ENCODE results near the gene BFSP2. TPM values are rescaled to one million over a fixed set of nuclear protein-coding genes. Genes with fewer than 3 reads are reported as not detected.

BFSP2 gene
- total RNA-seq, 2 donors from 2014 or later = not detected

DNA sequence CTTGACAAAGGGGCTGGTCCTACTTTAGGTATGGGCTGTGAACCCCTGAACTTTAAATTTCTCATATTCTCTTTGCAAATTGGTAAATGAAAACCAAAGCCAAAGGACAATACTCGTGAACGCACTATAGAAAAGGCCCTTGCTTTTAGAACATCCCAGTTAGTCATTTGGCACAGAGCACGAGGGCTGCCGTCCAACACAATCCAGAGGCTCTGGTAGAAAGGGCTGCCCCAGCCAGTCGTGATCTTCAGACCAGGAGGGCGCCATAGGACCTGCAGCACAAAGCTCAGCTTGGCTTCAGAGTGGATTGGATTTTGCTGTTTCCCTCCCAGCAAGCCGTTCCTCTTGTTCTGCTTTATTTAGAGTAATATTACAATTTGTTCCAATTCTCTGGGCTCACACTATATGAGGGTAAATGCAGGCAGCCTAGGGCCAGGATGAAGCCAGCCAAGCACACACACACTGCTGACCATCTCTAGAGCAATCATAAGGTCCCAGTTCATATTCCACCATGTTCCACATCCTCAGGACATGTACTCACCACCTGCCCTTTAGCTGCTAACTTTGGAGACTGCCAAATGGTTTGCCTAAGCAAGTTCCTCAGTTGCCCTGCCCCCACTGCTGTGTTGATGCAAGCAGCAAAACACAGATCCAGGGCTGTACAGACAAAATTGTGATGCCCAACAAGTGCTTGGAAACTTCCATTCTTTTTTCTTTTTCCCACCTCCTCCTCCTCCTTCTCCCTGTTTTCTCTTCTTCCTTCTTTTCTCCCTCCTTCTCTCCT is 6.0 kb upstream of the BFSP2 start:
- no peak for DNase-seq (ENCODE audit: low spot score)
- TF ChIP-seq, protein P1, sequence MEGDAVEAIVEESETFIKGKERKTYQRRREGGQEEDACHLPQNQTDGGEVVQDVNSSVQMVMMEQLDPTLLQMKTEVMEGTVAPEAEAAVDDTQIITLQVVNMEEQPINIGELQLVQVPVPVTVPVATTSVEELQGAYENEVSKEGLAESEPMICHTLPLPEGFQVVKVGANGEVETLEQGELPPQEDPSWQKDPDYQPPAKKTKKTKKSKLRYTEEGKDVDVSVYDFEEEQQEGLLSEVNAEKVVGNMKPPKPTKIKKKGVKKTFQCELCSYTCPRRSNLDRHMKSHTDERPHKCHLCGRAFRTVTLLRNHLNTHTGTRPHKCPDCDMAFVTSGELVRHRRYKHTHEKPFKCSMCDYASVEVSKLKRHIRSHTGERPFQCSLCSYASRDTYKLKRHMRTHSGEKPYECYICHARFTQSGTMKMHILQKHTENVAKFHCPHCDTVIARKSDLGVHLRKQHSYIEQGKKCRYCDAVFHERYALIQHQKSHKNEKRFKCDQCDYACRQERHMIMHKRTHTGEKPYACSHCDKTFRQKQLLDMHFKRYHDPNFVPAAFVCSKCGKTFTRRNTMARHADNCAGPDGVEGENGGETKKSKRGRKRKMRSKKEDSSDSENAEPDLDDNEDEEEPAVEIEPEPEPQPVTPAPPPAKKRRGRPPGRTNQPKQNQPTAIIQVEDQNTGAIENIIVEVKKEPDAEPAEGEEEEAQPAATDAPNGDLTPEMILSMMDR (IDR thresholded peaks at IDR 0.05) = no peak
- no peak for TF ChIP-seq POLR2AphosphoS5 (IDR thresholded peaks at IDR 0.05)
- no peak for TF ChIP-seq POLR2A (IDR thresholded peaks at IDR 0.05)
- 46% methylated on average over 7 of the region's 7 CpGs for WGBS
- no peak overlapping the region for H3K27ac ChIP-seq
- no peaks in the 10 kb centered on the region for H3K9me3 ChIP-seq
- no peaks in the 10 kb centered on the region for H3K27me3 ChIP-seq (replicated peaks; ENCODE audit: insufficient read depth)
- H3K4me3 ChIP-seq = no peak overlapping the region
- intact Hi-C loops (cut with DNase I) = no loop called here
- no peaks in the 10 kb centered on the region for H3K36me3 ChIP-seq
- no peaks in the 10 kb centered on the region for H3K4me1 ChIP-seq (replicated peaks)

DNA sequence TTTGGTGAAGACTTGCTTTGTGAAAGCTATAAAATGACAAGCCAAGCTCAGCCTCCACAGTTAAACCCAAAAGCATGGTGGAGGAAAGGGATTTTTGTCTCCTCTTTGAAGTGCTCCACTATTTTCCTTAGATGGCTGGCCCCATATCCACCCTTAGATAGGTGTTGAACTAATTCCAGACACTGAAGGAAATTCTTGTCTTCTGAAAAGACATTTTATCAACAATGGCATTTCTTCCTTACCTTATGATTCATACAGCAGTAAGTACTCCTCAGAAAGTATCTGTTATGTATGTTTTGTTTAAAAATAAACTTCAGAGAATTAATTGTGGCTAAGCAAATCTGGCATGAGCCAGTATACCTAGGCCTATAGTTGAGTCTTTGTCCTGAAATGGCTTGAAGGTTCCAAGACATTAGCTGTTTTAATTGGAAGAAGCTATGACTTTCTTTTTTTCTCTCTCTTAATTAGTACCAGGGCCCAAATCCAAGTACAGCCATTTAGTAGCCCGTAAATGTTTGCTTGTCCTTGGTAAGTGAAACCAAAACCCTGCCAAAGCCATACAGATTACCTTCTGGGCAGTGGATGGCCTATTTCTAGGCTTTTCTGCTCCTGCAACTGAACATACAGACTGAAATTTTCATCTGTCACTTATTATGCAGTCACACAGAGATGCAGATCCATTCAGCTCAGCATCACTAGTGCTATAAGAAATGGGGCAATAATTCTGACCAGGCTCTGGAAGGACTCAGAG is 5.1 kb upstream of the BFSP2 start:
- no peak overlapping the region for H3K27ac ChIP-seq
- no peak for TF ChIP-seq POLR2AphosphoS5 (IDR thresholded peaks at IDR 0.05)
- no peak for TF ChIP-seq POLR2A (IDR thresholded peaks at IDR 0.05)
- TF ChIP-seq, protein P1 (IDR thresholded peaks at IDR 0.05) = no peak
- no peaks in the 10 kb centered on the region for H3K4me1 ChIP-seq (replicated peaks)
- no peak for DNase-seq (ENCODE audit: low spot score)
- H3K9me3 ChIP-seq = no peaks in the 10 kb centered on the region
- 28% methylated on average over 1 of the region's 1 CpG for WGBS
- no peaks in the 10 kb centered on the region for H3K27me3 ChIP-seq (replicated peaks; ENCODE audit: insufficient read depth)
- no peak overlapping the region for H3K4me3 ChIP-seq
- H3K36me3 ChIP-seq = no peaks in the 10 kb centered on the region
- intact Hi-C loops (cut with DNase I) = no loop called here

DNA sequence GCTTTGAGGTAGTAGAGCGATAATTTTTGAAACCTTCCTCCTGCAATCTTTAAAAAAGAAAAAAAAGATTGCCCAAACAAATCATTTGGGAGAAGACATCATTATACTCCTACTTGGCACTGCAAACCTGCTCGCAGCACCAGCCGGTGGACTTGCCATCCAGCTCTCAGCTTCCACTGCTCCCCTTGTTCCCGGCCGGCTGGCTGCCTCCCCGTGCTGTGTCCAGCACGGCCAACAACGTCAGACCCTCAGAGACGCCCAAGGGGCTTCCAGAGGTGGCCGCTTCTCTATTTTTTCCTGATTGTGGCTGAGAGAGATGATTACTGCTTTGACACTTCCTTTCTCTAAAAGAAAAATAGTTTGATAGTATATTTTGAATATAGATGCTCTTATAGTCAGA is 3.0 kb upstream of the BFSP2 start:
- no peak for DNase-seq (ENCODE audit: low spot score)

DNA sequence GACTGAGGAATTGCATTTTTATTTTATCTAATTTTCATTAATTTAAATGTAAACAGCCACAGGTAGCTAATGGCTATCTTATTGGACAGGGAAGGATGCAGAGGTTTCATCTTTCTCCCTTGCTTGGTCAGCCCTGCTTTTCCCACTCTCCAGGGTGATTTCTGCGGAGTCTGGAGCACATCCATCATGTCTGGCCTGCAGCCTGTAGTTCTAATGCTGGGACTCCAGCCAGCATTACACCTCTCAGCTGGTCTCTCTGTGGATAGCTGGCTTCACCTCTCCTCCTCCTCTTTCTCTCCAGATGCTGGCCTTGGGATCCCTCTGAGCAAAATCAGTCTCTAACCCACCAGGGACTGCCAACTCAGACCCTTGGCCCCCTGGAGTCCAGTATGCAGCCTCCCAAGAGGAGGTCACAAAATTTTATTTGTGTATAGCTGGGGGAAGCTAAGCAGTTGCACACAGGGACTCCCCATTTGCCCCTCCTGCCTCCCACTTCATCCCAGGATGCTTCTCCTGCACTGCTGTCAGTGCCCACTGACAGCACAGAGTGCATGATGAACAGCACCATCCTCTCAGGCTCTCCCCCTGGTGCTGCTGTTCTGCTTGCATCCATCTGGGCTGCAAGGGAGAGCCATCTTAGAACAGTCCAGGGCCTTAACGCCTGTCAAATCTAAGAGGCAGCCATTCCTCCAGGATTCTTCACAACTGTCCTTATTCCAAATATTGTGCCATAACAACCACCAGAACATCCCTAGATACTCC is 1.7 kb downstream of the BFSP2 start:
- Histone ChIP-seq H3K27me3 (replicated peaks; ENCODE audit: insufficient read depth) (no peaks in the 10 kb centered on the region), H3K4me3 (no peak overlapping the region), H3K27ac (no peak overlapping the region), H3K9me3 (no peaks in the 10 kb centered on the region), H3K4me1 (replicated peaks) (no peaks in the 10 kb centered on the region), H3K36me3 (no peaks in the 10 kb centered on the region)
- DNase-seq (ENCODE audit: low spot score) = no peak
- WGBS = 46% methylated on average over 2 of the region's 2 CpGs
- no peak for TF ChIP-seq POLR2A (IDR thresholded peaks at IDR 0.05)
- no peak for TF ChIP-seq POLR2AphosphoS5 (IDR thresholded peaks at IDR 0.05)
- intact Hi-C loops (cut with DNase I) = no loop called here

More for the DNA sequence above, 3.0 kb upstream of the BFSP2 start:
- intact Hi-C loops (cut with DNase I) = no loop called here
- Histone ChIP-seq H3K4me3 (no peak overlapping the region), H3K27ac (no peak overlapping the region), H3K36me3 (no peaks in the 10 kb centered on the region), H3K27me3 (replicated peaks; ENCODE audit: insufficient read depth) (no peaks in the 10 kb centered on the region), H3K4me1 (replicated peaks) (no peaks in the 10 kb centered on the region), H3K9me3 (no peaks in the 10 kb centered on the region)
- 84% methylated on average over 10 of the region's 10 CpGs for WGBS
- TF ChIP-seq, protein P1 (IDR thresholded peaks at IDR 0.05) = no peak
- TF ChIP-seq POLR2A (IDR thresholded peaks at IDR 0.05) (no peak), POLR2AphosphoS5 (IDR thresholded peaks at IDR 0.05) (no peak)

DNA sequence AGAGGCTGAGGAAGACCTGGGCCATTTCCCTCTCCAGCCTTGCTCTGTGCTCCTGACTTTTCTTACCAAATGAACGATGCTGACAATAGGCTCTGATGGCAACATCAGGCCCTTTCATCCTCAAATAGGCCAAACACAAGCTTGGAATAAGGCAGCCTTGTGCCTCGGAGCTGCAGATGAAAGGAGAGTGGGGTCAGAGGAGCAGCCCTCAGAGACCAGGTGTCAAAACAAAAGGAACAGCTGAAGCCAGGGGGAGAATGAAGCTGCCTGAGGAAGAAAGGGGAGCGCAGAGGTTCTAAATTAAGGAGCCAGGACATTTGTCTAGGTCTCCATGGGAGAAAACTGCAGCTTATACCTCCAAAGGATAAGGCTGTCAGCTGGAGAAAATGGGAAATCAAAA is 5.1 kb downstream of the BFSP2 start:
- no peak for DNase-seq (ENCODE audit: low spot score)
- Histone ChIP-seq H3K4me1 (replicated peaks) (no peaks in the 10 kb centered on the region), H3K4me3 (no peak overlapping the region), H3K27me3 (replicated peaks; ENCODE audit: insufficient read depth) (no peaks in the 10 kb centered on the region), H3K36me3 (no peaks in the 10 kb centered on the region), H3K27ac (no peak overlapping the region), H3K9me3 (no peaks in the 10 kb centered on the region)
- WGBS = 80% methylated on average over 3 of the region's 3 CpGs
- no peak for TF ChIP-seq POLR2A (IDR thresholded peaks at IDR 0.05)
- TF ChIP-seq, protein P1 (IDR thresholded peaks at IDR 0.05) = no peak
- no peak for TF ChIP-seq POLR2AphosphoS5 (IDR thresholded peaks at IDR 0.05)
- intact Hi-C loops (cut with DNase I) = no loop called here
